ENCODE data around the gene CDK18. TPM values are rescaled to one million over a fixed set of nuclear protein-coding genes. Genes with fewer than 3 reads are reported as not detected.

The CDK18 gene
- total and polyA plus RNA-seq, 4 donors = 2.4 to 3.7 (median 3.1) TPM

GRCh38 chr1:205516362-205516761, 11.9 kb downstream of the CDK18 start (continued):
- TF ChIP-seq, protein P1, sequence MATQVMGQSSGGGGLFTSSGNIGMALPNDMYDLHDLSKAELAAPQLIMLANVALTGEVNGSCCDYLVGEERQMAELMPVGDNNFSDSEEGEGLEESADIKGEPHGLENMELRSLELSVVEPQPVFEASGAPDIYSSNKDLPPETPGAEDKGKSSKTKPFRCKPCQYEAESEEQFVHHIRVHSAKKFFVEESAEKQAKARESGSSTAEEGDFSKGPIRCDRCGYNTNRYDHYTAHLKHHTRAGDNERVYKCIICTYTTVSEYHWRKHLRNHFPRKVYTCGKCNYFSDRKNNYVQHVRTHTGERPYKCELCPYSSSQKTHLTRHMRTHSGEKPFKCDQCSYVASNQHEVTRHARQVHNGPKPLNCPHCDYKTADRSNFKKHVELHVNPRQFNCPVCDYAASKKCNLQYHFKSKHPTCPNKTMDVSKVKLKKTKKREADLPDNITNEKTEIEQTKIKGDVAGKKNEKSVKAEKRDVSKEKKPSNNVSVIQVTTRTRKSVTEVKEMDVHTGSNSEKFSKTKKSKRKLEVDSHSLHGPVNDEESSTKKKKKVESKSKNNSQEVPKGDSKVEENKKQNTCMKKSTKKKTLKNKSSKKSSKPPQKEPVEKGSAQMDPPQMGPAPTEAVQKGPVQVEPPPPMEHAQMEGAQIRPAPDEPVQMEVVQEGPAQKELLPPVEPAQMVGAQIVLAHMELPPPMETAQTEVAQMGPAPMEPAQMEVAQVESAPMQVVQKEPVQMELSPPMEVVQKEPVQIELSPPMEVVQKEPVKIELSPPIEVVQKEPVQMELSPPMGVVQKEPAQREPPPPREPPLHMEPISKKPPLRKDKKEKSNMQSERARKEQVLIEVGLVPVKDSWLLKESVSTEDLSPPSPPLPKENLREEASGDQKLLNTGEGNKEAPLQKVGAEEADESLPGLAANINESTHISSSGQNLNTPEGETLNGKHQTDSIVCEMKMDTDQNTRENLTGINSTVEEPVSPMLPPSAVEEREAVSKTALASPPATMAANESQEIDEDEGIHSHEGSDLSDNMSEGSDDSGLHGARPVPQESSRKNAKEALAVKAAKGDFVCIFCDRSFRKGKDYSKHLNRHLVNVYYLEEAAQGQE (IDR thresholded peaks at IDR 0.05) = no peak
- TF ChIP-seq SP1 (IDR thresholded peaks at IDR 0.05) (no peak), TAF1 (conservative IDR thresholded peaks at IDR 0.05) (no peak), RXRA (IDR thresholded peaks at IDR 0.05) (no peak), FOXA1 (IDR thresholded peaks at IDR 0.05) (no peak), NR2F2 (IDR thresholded peaks at IDR 0.05) (no peak), HNF4A (conservative IDR thresholded peaks at IDR 0.05) (no peak)
- TF ChIP-seq, protein P2, sequence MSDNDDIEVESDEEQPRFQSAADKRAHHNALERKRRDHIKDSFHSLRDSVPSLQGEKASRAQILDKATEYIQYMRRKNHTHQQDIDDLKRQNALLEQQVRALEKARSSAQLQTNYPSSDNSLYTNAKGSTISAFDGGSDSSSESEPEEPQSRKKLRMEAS (IDR thresholded peaks at IDR 0.05) = no peak

DNA sequence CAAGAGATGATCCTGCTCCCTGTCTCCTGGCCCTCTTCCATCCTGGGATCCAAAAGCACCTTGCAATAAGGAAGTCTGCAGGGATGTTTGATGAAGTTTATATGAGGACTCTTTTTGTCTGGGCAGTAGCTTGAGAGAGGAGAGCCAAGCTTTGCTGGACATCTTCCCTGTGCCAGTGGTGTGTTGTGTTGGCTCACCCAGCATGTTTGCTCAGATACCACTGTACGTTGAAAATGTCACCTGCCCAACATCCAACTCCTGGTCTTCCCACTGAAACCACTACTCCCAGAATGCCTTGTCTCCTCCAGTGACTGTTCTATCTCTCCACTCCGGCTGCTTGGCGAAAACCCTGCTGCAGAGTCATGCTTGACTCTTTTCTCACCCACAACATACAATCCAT, 12.8 kb downstream of the CDK18 start:
- no peak overlapping the region for H3K4me3 ChIP-seq (ENCODE audit: low read depth in 1 of 3, low read length in 3 of 3)
- H3K36me3 ChIP-seq (ENCODE audit: control insufficient read depth in 4 of 4, insufficient read depth in 3 of 4, low read depth in 1 of 4, low read length in 3 of 4) = no peaks in the 10 kb centered on the region
- H3K27me3 ChIP-seq (ENCODE audit: control insufficient read depth in 4 of 4, insufficient read depth in 4 of 4, low read length in 3 of 4) = no peaks in the 10 kb centered on the region
- no peak overlapping the region for H3K9ac ChIP-seq (ENCODE audit: low read depth in 1 of 2, low read length in 2 of 2)
- peaks cover 0 to 2% (median 1%) of the 10 kb centered on the region in 4 donors for H3K4me1 ChIP-seq (ENCODE audit: control insufficient read depth in 4 of 4, insufficient read depth in 4 of 4, low read length in 3 of 4)
- 76% methylated on average over 3 of the region's 3 CpGs for WGBS
- no peak overlapping the region for H3K27ac ChIP-seq (ENCODE audit: low read depth in 1 of 2, low read length in 2 of 2)
- TF ChIP-seq, protein P3, sequence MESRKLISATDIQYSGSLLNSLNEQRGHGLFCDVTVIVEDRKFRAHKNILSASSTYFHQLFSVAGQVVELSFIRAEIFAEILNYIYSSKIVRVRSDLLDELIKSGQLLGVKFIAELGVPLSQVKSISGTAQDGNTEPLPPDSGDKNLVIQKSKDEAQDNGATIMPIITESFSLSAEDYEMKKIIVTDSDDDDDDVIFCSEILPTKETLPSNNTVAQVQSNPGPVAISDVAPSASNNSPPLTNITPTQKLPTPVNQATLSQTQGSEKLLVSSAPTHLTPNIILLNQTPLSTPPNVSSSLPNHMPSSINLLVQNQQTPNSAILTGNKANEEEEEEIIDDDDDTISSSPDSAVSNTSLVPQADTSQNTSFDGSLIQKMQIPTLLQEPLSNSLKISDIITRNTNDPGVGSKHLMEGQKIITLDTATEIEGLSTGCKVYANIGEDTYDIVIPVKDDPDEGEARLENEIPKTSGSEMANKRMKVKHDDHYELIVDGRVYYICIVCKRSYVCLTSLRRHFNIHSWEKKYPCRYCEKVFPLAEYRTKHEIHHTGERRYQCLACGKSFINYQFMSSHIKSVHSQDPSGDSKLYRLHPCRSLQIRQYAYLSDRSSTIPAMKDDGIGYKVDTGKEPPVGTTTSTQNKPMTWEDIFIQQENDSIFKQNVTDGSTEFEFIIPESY (IDR thresholded peaks at IDR 0.05) = no peak
- no peak for TF ChIP-seq RXRA (IDR thresholded peaks at IDR 0.05)
- TF ChIP-seq YY1 (IDR thresholded peaks at IDR 0.05) = no peak
- no peak for TF ChIP-seq CTCF (IDR thresholded peaks at IDR 0.05; ENCODE audit: low read depth, low read length, missing input control)
- no peak for TF ChIP-seq EGR1 (IDR thresholded peaks at IDR 0.05; ENCODE audit: low read depth in 2 of 2)
- TF ChIP-seq RAD21 (IDR thresholded peaks at IDR 0.05) = no peak
- TF ChIP-seq FOXA2 (IDR thresholded peaks at IDR 0.05) = no peak
- TF ChIP-seq, protein P4, sequence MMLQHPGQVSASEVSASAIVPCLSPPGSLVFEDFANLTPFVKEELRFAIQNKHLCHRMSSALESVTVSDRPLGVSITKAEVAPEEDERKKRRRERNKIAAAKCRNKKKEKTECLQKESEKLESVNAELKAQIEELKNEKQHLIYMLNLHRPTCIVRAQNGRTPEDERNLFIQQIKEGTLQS (IDR thresholded peaks at IDR 0.05) = no peak
- TF ChIP-seq FOXA1 (IDR thresholded peaks at IDR 0.05) = no peak
- TF ChIP-seq TAF1 (conservative IDR thresholded peaks at IDR 0.05) = no peak
- no peak for TF ChIP-seq HNF4A (conservative IDR thresholded peaks at IDR 0.05)
- no peak for DNase-seq (ENCODE audit: low spot score)
- no peaks in the 10 kb centered on the region for H3K9me3 ChIP-seq (ENCODE audit: control insufficient read depth in 4 of 4, low read length in 3 of 4)
